HG03103 (cell line): ENCODE results near the gene BCL10.

Experiments
- ATAC-seq: cut with Tn5 transposase; IDR thresholded peaks from one replicate; pipeline ENCODE4 v1.9.1; 2021; ENCODE audit warnings: low read depth; ENCODE audit not compliant: unreplicated experiment

BCL10 gene

GRCh38 chr1:85224734-85225623, 51.5 kb downstream of the BCL10 start:
- ATAC-seq: no peak

GRCh38 chr1:85224295-85224694, 52.1 kb downstream of the BCL10 start:
- no peak for ATAC-seq

DNA sequence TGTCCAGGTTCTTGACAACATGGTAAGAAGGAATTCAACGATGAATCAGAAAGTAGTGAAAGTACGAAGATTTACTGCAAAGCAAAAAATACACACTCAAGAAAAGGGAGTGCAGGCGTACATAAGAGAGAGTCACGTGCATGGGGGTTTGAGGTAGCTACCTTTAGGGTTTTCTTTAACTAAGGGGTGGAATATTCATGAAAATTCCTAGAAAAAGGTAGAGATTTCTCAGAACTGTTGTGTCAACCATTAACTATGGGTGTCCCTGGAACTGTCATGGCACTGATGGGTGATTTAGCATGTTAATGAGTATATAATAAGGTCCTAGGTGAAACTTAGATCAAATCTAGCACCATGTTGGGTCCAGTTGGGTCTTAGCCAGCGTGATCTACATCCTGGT, 53.1 kb downstream of the BCL10 start:
- no peak for ATAC-seq

DNA sequence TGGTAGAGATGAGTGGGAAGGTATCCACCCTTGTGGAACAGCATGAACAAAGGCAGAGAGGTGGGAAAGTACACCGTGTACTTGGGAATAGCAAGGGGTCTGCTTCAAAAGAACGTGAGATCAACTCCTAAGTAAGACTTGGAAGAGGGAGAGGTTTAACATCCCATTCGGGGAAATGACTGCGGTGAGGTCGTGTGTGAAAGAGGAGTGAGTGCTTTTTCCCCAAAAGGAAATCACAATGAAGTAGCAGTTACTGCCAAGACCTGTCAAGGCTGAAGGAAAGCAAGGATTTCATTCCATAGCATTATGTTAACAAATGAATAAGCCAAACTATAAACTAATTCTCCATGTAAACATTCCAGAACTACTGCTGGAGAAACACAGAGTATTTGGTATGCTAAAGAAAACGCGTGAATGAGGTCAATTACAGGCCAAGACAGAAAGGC, 55.7 kb downstream of the BCL10 start:
- no peak for ATAC-seq

GRCh38 chr1:85219853-85220610, 56.4 kb downstream of the BCL10 start:
- ATAC-seq: no peak

GRCh38 chr1:85216697-85217096, 59.7 kb downstream of the BCL10 start:
- no peak for ATAC-seq
